Smooth muscle cell (in vitro differentiated cells): ENCODE data around the gene CDH4. TPM values are rescaled to one million over a fixed set of nuclear protein-coding genes. Genes with fewer than 3 reads are reported as not detected.

Source experiments
- DNase-seq: peaks from one replicate; lab custom pipeline; 2025; ENCODE audit not compliant: unreplicated experiment; lab: John Stamatoyannopoulos, UW
- H2AFZ ChIP-seq: fragments of 200-600 bp; sonication (generic); 2 replicates; pipeline ENCODE4 v1.6.0; 2016; ENCODE audit warnings: antibody characterized with exemption, low read depth, mild to moderate bottlenecking
- H3F3A ChIP-seq: fragments of 200-600 bp; sonication (generic); 2 replicates; pipeline ENCODE4 v1.6.0; 2017; ENCODE audit warnings: antibody characterized with exemption, low read depth
- H3K27ac ChIP-seq: fragments of 200-600 bp; sonication (generic); 2 replicates; pipeline ENCODE4 v1.5.1; 2016; ENCODE audit warnings: low read depth, mild to moderate bottlenecking
- H3K27me3 ChIP-seq: fragments of 200-600 bp; sonication (generic); 2 replicates; pipeline ENCODE4 v1.6.1; 2016; ENCODE audit warnings: low read depth, mild to moderate bottlenecking
- H3K36me3 ChIP-seq: fragments of 200-600 bp; sonication (generic); 2 replicates; pipeline ENCODE4 v1.5.1; 2016; ENCODE audit warnings: low read depth
- H3K4me1 ChIP-seq: fragments of 200-600 bp; sonication (generic); 2 replicates; pipeline ENCODE4 v1.5.1; 2016; ENCODE audit warnings: low read depth
- H3K4me2 ChIP-seq: fragments of 200-600 bp; sonication (generic); 2 replicates; pipeline ENCODE4 v1.6.0; 2016; ENCODE audit warnings: mild to moderate bottlenecking
- H3K4me3 ChIP-seq: fragments of 200-600 bp; sonication (generic); 2 replicates; pipeline ENCODE4 v1.5.1; 2016; ENCODE audit warnings: mild to moderate bottlenecking
- H3K79me2 ChIP-seq: fragments of 200-600 bp; sonication (generic); 2 replicates; pipeline ENCODE4 v1.6.0; 2016; ENCODE audit warnings: low read depth, mild to moderate bottlenecking
- H3K9ac ChIP-seq: fragments of 200-600 bp; sonication (generic); 2 replicates; pipeline ENCODE4 v1.6.0; 2016; ENCODE audit warnings: low read depth
- H3K9me3 ChIP-seq: fragments of 200-600 bp; sonication (generic); replicated peaks from 2 replicates; pipeline ENCODE4 v1.5.1; 2016; ENCODE audit warnings: low read depth
- H4K20me1 ChIP-seq: fragments of 200-600 bp; sonication (generic); 2 replicates; pipeline ENCODE4 v1.6.0; 2016; ENCODE audit warnings: low read depth
- WGBS: methylation state at CpG from one replicate; pipeline ENCODE4 v1.1.7; 2016; ENCODE audit warnings: low lambda C conversion rate; 5-methylcytosine and 5-hydroxymethylcytosine counted together
- polyA plus RNA-seq: library from polyadenylated mRNA; unstranded; fragments of >200 nt; fragmentation: Nextera tagmentation; extraction: Ambion mirVana; gene quantifications from 2 replicates; pipeline ENCODE4 v1.2.1, GENCODE V29; 2016
- total RNA-seq: library from RNA; depleted of rRNA; stranded (reverse); fragments of >200 nt; gene quantifications from 2 replicates; pipeline ENCODE4 v1.2.3, GENCODE V29; 2014
- TF ChIP-seq, protein P1 (sequence below): fragments of 200-600 bp; sonication (generic); IDR thresholded peaks from 2 replicates; pipeline ENCODE4 v1.5.1; 2017; ENCODE audit warnings: borderline replicate concordance, mild to moderate bottlenecking, antibody characterized with exemption; ENCODE audit not compliant: insufficient read depth, poor library complexity, severe bottlenecking

CDH4 gene
- total and polyA plus RNA-seq, 2 experiments from 2014 or later: 0.03 to 0.04 TPM

DNA sequence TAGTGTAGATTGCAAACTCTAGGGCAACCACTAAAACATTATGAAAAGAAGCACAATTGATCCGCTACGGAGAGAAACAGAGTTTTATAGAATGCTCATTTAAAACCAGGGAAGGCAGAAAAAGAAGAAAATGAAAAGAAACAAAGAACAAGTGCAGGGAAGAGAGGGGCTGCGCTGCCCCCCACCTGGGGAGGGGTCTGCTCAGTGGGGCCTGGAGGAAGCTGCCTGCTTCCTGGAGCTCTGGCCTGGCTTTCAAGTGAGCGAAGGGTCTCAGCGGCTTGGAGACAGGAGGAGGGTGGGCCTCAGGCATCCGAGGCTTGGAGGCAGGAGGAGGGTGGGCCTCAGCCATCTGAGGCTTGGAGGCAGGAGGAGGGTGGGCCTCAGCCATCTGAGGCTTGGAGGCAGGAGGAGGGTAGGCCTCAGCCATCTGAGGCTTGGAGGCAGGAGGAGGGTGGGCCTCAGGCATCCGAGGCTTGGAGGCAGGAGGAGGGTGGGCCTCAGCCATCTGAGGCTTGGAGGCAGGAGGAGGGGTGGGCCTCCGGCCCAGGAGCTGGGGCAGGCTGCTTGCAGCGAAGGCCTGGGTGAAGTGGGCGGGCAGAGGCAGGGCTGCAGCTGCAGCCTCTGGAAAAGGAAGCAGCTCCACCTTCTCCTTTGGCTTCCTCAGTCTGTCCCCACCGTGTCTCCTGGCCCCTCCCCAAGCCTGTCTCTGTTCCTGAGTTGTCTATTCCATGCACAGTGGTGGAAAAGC, 407.4 kb downstream of the CDH4 start:
- H3K9ac ChIP-seq: no peak overlapping the region
- no peaks in the 10 kb centered on the region for H3F3A ChIP-seq
- no peaks in the 10 kb centered on the region for H3K79me2 ChIP-seq
- WGBS: 70% methylated on average over 9 of the region's 11 CpGs
- no peaks in the 10 kb centered on the region for H4K20me1 ChIP-seq
- H3K4me3 ChIP-seq: no peak overlapping the region
- no peaks in the 10 kb centered on the region for H3K4me1 ChIP-seq
- H3K27ac ChIP-seq: no peak overlapping the region
- H3K27me3 ChIP-seq: no peaks in the 10 kb centered on the region
- no peaks in the 10 kb centered on the region for H3K36me3 ChIP-seq
- H3K4me2 ChIP-seq: no peak overlapping the region
- DNase-seq: no peak
- no peak overlapping the region for H2AFZ ChIP-seq
- TF ChIP-seq, protein P1, sequence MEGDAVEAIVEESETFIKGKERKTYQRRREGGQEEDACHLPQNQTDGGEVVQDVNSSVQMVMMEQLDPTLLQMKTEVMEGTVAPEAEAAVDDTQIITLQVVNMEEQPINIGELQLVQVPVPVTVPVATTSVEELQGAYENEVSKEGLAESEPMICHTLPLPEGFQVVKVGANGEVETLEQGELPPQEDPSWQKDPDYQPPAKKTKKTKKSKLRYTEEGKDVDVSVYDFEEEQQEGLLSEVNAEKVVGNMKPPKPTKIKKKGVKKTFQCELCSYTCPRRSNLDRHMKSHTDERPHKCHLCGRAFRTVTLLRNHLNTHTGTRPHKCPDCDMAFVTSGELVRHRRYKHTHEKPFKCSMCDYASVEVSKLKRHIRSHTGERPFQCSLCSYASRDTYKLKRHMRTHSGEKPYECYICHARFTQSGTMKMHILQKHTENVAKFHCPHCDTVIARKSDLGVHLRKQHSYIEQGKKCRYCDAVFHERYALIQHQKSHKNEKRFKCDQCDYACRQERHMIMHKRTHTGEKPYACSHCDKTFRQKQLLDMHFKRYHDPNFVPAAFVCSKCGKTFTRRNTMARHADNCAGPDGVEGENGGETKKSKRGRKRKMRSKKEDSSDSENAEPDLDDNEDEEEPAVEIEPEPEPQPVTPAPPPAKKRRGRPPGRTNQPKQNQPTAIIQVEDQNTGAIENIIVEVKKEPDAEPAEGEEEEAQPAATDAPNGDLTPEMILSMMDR: no peak
- no peaks in the 10 kb centered on the region for H3K9me3 ChIP-seq

DNA sequence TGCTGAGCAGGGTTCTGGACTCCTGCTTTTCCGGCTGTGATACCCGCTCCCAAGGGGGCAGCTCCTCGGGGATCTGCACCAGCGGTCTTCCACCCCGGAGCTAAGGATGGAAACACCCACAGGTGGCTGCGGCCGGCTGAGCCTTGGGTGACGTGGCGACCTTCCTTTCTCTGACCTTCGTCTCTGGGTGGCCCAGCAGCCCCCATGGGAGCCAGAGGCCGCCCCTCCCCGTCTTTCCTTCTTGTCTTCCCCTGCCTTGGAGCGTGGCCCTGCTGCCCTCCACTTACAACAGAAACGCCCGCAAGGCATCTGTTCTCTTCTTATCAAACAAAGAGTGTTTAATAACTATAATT, 407.9 kb downstream of the CDH4 start:
- no peaks in the 10 kb centered on the region for H4K20me1 ChIP-seq
- H3K27ac ChIP-seq: no peak overlapping the region
- H3K36me3 ChIP-seq: no peaks in the 10 kb centered on the region
- H3K79me2 ChIP-seq: no peaks in the 10 kb centered on the region
- no peaks in the 10 kb centered on the region for H3K27me3 ChIP-seq
- no peak for DNase-seq
- no peaks in the 10 kb centered on the region for H3K4me1 ChIP-seq
- H2AFZ ChIP-seq: no peak overlapping the region
- H3F3A ChIP-seq: no peaks in the 10 kb centered on the region
- 92% methylated on average over 15 of the region's 15 CpGs for WGBS
- TF ChIP-seq, protein P1: no peak
- H3K4me2 ChIP-seq: no peak overlapping the region
- H3K9ac ChIP-seq: no peak overlapping the region
- H3K4me3 ChIP-seq: no peak overlapping the region
- H3K9me3 ChIP-seq: no peaks in the 10 kb centered on the region

DNA sequence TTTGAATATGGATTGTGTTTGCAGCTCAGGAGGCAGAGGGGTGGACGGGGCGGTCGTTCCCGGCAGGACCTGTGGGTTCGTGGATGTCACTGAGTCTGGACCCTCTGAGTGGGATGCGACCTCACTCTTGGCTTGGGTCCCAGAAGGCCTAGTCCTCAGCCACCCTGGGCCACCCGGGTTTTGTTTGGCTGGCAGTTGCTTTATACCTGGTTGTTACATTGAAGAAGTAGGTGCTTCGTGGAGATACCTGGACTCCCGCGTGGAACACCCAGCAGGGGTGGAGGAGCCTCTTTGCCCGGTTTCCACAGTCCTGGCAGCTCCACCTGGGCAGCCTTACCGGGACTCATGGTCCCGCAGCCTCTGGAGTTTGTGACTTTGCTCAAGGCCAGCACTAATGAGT, 408.5 kb downstream of the CDH4 start:
- DNase-seq: no peak
- Histone ChIP-seq H3K4me2 (no peak overlapping the region), H3K9ac (no peak overlapping the region), H3K4me1 (no peaks in the 10 kb centered on the region), H3K79me2 (no peaks in the 10 kb centered on the region), H2AFZ (no peak overlapping the region), H3K27me3 (no peaks in the 10 kb centered on the region), H3K9me3 (no peaks in the 10 kb centered on the region), H3K4me3 (no peak overlapping the region), H3K36me3 (no peaks in the 10 kb centered on the region), H3K27ac (no peak overlapping the region), H4K20me1 (no peaks in the 10 kb centered on the region), H3F3A (no peaks in the 10 kb centered on the region)
- 90% methylated on average over 13 of the region's 13 CpGs for WGBS
- TF ChIP-seq, protein P1: no peak

DNA sequence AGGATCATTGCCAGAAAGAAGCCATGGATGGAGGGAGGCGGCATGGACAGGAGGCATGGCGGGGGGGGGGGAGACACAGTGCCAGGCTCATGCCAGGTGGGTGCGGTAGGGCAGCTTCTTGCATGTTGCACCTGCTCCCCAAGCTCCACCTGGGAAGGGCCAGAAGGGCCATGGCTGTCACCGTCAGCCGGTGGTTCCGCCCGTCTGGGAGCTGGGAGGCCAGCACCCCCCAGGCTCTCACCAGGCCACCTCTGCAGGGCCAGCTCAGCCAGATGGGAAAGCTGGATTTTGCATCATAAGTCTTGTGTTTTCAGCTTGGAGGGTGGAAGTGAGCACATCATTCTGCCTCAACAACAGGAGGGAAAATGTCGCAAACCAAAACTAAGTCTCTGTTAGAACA, 409.0 kb downstream of the CDH4 start:
- no peaks in the 10 kb centered on the region for H3K36me3 ChIP-seq
- TF ChIP-seq, protein P1: no peak

More for the DNA sequence above, 409.0 kb downstream of the CDH4 start:
- Histone ChIP-seq H3K4me3 (no peak overlapping the region), H3K4me2 (no peak overlapping the region), H3K27me3 (no peaks in the 10 kb centered on the region), H3K9ac (no peak overlapping the region), H2AFZ (no peak overlapping the region), H4K20me1 (no peaks in the 10 kb centered on the region), H3F3A (no peaks in the 10 kb centered on the region), H3K27ac (no peak overlapping the region), H3K79me2 (no peaks in the 10 kb centered on the region), H3K9me3 (no peaks in the 10 kb centered on the region), H3K4me1 (no peaks in the 10 kb centered on the region)
- 93% methylated on average over 7 of the region's 8 CpGs for WGBS
- no peak for DNase-seq
